A549 (cell line): Measurements from ENCODE around the gene LYPD6B. TPM values are rescaled to one million over a fixed set of nuclear protein-coding genes. Genes with fewer than 3 reads are reported as not detected.

Source experiments
- ATAC-seq, 2 experiments: fragments of 200-7000 bp in 1 of 2; fragments of >200 bp in 1 of 2; cut with Nextera tagmentation in 1 of 2; cut with Tn5 transposase in 1 of 2; 3 replicates each; pipeline versions ENCODE4 v1.8.0 to v1.9.1; 2018 to 2020; ENCODE audit warnings: mild to moderate bottlenecking in 1 of 2, moderate library complexity in 1 of 2
- CTCF ChIA-PET: fragments of 300-600 bp; sonication (Branson Sonifier 250); formaldehyde crosslinking; extraction: SDS; loops from one replicate; lab custom pipeline; 2021; ENCODE audit warnings: antibody characterized with exemption, inconsistent platforms; lab: Yijun Ruan, JAX
- POLR2A ChIA-PET: fragments of 350-600 bp; formaldehyde crosslinking; extraction: SDS; loops from one replicate; lab custom pipeline; 2021; ENCODE audit warnings: antibody characterized with exemption, inconsistent platforms; lab: Yijun Ruan, JAX
- DNase-seq, 2 experiments: peaks; one replicate each; pipeline versions ENCODE4 v3.0.0 to v3.0.0-alpha.2; 2011 to 2016; ENCODE audit warnings: low read depth in 1 of 2, low spot score in 1 of 2
- FAIRE-seq: peaks from 2 replicates; lab custom pipeline; 2011; peaks lifted over from hg19 to GRCh38; lab: Jason Lieb, UNC
- H3K27ac ChIP-seq, 2 experiments: fragments of >200 bp; sonication (Bioruptor Twin); formaldehyde crosslinking; 3 replicates each; pipeline ENCODE4 v1.5.1; 2016 to 2017
- H3K4me1 ChIP-seq: fragments of >200 bp; sonication (Bioruptor Twin); formaldehyde crosslinking; 3 replicates; pipeline ENCODE4 v1.6.1; 2016
- H3K4me2 ChIP-seq: fragments of >200 bp; sonication (Bioruptor Twin); formaldehyde crosslinking; 3 replicates; pipeline ENCODE4 v1.6.1; 2016
- H3K4me3 ChIP-seq: fragments of >200 bp; sonication (Bioruptor Twin); formaldehyde crosslinking; 3 replicates; pipeline ENCODE4 v1.5.1; 2016
- H3K9me3 ChIP-seq: fragments of >200 bp; sonication (Bioruptor Twin); formaldehyde crosslinking; 3 replicates; pipeline ENCODE4 v1.6.1; 2016
- CBX2 ChIP-seq: fragments of 200-600 bp; sonication (generic); IDR thresholded peaks from 2 replicates; pipeline ENCODE4 v1.6.1; 2016; ENCODE audit warnings: low read depth, mild to moderate bottlenecking, borderline replicate concordance
- CHD4 ChIP-seq: fragments of 200-600 bp; sonication (generic); IDR thresholded peaks from 2 replicates; pipeline ENCODE4 v1.6.1; 2016; ENCODE audit warnings: antibody characterized with exemption, mild to moderate bottlenecking, borderline replicate concordance
- EP300 ChIP-seq, 2 experiments: fragments of >200 bp; sonication (Bioruptor Twin); formaldehyde crosslinking; IDR thresholded peaks; 2 replicates in 1 of 2; 3 replicates in 1 of 2; pipeline ENCODE4 v1.6.1; 2016 to 2017
- FOSL2 ChIP-seq, 2 experiments: fragments of 450-650 bp in 1 of 2; fragments of >200 bp in 1 of 2; sonication (Bioruptor Twin) in 1 of 2; formaldehyde crosslinking; IDR thresholded peaks; 2 replicates each; pipeline versions ENCODE4 v1.5.0 to v1.6.1; 2016 to 2020; ENCODE audit warnings: mild to moderate bottlenecking in 1 of 2, moderate library complexity in 1 of 2
- FOXS1 ChIP-seq: fragments of 250-450 bp; sonication (Bioruptor Pico); IDR thresholded peaks from 2 replicates; pipeline ENCODE4 v1.5.0; 2020; ENCODE audit warnings: mild to moderate bottlenecking, moderate library complexity
- HDAC2 ChIP-seq: fragments of 200-600 bp; sonication (generic); IDR thresholded peaks from 2 replicates; pipeline ENCODE4 v1.6.1; 2016
- HOXB13 ChIP-seq: fragments of 250-450 bp; sonication (Bioruptor Pico); IDR thresholded peaks from 2 replicates; pipeline ENCODE4 v1.5.0; 2020; ENCODE audit warnings: low read depth, mild to moderate bottlenecking, moderate library complexity
- JUN ChIP-seq, 2 experiments: fragments of >200 bp; sonication (Bioruptor Twin); formaldehyde crosslinking; IDR thresholded peaks; 2 replicates in 1 of 2; 3 replicates in 1 of 2; pipeline ENCODE4 v1.6.1; 2016 to 2017
- KDM1A ChIP-seq: fragments of 200-600 bp; sonication (generic); IDR thresholded peaks from 2 replicates; pipeline ENCODE4 v1.6.1; 2016; ENCODE audit warnings: low read depth, mild to moderate bottlenecking
- MAZ ChIP-seq: fragments of 150-350 bp; IDR thresholded peaks from 2 replicates; pipeline ENCODE4 v1.6.1; 2014; ENCODE audit warnings: antibody characterized with exemption, low read depth, low read length, borderline replicate concordance
- PHF8 ChIP-seq: fragments of 200-600 bp; sonication (generic); IDR thresholded peaks from 2 replicates; pipeline ENCODE4 v1.6.1; 2016; ENCODE audit warnings: low read depth, mild to moderate bottlenecking, antibody characterized with exemption, moderate library complexity, borderline replicate concordance
- POLR2AphosphoS2 ChIP-seq: conservative IDR thresholded peaks from 2 replicates; pipeline ENCODE4 v1.6.1; 2012; ENCODE audit warnings: low read length, improper control_type of control experiment, inconsistent platforms
- RNF2 ChIP-seq: fragments of 200-600 bp; sonication (generic); IDR thresholded peaks from 2 replicates; pipeline ENCODE4 v1.6.1; 2016; ENCODE audit warnings: low read depth, mild to moderate bottlenecking, antibody characterized with exemption, moderate library complexity, borderline replicate concordance
- SMC3 ChIP-seq: fragments of >200 bp; sonication (Bioruptor Twin); formaldehyde crosslinking; IDR thresholded peaks from 3 replicates; pipeline ENCODE4 v1.6.1; 2018; ENCODE audit warnings: inconsistent platforms
- TP53 ChIP-seq: fragments of 250-450 bp; sonication (Bioruptor Pico); IDR thresholded peaks from 2 replicates; pipeline ENCODE4 v1.5.0; 2021; ENCODE audit warnings: mild to moderate bottlenecking, moderate library complexity
- ZSCAN20 ChIP-seq: fragments of 250-450 bp; sonication (Bioruptor Pico); IDR thresholded peaks from 2 replicates; pipeline ENCODE4 v1.8.0; 2022; ENCODE audit warnings: mild to moderate bottlenecking, moderate library complexity
- WGBS: methylation state at CpG from one replicate; pipeline ENCODE4 v1.1.6; 2017; ENCODE audit errors: missing lambda C conversion rate; 5-methylcytosine and 5-hydroxymethylcytosine counted together
- polyA plus RNA-seq, 4 experiments: library from polyadenylated mRNA; depleted of rRNA in 3 of 4; stranded (reverse); fragments of >200 nt; fragmentation: RNase III in 1 of 4; extraction: RNeasy Plus Mini Kit Qiagen cat#74134 plus additional on column Dnase treatment in 1 of 4; gene quantifications; 2 replicates in 3 of 4; 3 replicates in 1 of 4; pipeline ENCODE4 v1.2.3, GENCODE V29; 2011 to 2017
- TF ChIP-seq, protein P1 (sequence below): IDR thresholded peaks from 2 replicates; pipeline ENCODE4 v1.6.1; 2012; ENCODE audit warnings: low read depth, borderline replicate concordance
- TF ChIP-seq, protein P2 (sequence below): fragments of 150-350 bp; IDR thresholded peaks from 2 replicates; pipeline ENCODE4 v1.6.1; 2014; ENCODE audit warnings: low read depth, mild to moderate bottlenecking, low read length
- TF ChIP-seq, protein P3 (sequence below): fragments of 450-650 bp; IDR thresholded peaks from 2 replicates; pipeline ENCODE4 v1.6.1; 2014; ENCODE audit warnings: antibody characterized with exemption
- TF ChIP-seq, protein P4 (sequence below): IDR thresholded peaks from 2 replicates; pipeline ENCODE4 v1.6.1; 2012
- TF ChIP-seq, protein P5 (sequence below): fragments of >200 bp; sonication (Bioruptor Twin); formaldehyde crosslinking; IDR thresholded peaks from 3 replicates; pipeline ENCODE4 v1.6.1; 2016

The LYPD6B gene
- polyA plus RNA-seq, 2 of the 4 experiments (the other 2 are of a cell fraction): not detected

DNA sequence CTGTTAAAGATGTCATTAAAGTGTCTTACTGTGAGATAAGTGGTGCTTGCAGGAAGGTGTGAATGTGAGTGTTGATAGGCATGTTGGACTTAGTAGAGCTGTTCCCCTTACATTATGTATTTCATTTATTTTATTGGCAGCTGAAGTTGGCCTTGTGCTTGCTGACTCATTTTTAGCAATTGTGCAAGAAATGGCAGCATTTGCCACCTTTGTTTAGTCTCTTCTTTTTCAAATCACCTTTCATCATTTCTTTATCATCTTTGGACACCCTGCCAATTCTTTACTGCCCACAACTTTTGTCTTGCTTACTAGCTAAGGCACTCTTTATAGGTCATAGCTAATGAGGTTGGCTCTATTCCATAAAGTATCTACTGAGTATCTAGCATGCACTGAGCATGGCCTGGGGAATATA lies 161.6 kb downstream of the LYPD6B start:
- H3K4me2 ChIP-seq: no peak overlapping the region
- CTCF ChIA-PET: no interaction called here
- no peak for FAIRE-seq
- no peak for TF ChIP-seq CBX2
- TF ChIP-seq, protein P1, sequence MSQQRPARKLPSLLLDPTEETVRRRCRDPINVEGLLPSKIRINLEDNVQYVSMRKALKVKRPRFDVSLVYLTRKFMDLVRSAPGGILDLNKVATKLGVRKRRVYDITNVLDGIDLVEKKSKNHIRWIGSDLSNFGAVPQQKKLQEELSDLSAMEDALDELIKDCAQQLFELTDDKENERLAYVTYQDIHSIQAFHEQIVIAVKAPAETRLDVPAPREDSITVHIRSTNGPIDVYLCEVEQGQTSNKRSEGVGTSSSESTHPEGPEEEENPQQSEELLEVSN: no peak
- TF ChIP-seq, protein P2, sequence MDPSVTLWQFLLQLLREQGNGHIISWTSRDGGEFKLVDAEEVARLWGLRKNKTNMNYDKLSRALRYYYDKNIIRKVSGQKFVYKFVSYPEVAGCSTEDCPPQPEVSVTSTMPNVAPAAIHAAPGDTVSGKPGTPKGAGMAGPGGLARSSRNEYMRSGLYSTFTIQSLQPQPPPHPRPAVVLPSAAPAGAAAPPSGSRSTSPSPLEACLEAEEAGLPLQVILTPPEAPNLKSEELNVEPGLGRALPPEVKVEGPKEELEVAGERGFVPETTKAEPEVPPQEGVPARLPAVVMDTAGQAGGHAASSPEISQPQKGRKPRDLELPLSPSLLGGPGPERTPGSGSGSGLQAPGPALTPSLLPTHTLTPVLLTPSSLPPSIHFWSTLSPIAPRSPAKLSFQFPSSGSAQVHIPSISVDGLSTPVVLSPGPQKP: no peak
- no peak for TF ChIP-seq PHF8
- TF ChIP-seq RNF2: no peak
- TF ChIP-seq, protein P3, sequence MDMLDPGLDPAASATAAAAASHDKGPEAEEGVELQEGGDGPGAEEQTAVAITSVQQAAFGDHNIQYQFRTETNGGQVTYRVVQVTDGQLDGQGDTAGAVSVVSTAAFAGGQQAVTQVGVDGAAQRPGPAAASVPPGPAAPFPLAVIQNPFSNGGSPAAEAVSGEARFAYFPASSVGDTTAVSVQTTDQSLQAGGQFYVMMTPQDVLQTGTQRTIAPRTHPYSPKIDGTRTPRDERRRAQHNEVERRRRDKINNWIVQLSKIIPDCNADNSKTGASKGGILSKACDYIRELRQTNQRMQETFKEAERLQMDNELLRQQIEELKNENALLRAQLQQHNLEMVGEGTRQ: no peak
- no peaks in the 10 kb centered on the region for H3K4me1 ChIP-seq
- no peak overlapping the region for H3K27ac ChIP-seq
- POLR2A ChIA-PET: no interaction called here
- H3K4me3 ChIP-seq: no peak overlapping the region
- no peak for DNase-seq
- ATAC-seq: no peak
- H3K9me3 ChIP-seq: no peaks in the 10 kb centered on the region

DNA sequence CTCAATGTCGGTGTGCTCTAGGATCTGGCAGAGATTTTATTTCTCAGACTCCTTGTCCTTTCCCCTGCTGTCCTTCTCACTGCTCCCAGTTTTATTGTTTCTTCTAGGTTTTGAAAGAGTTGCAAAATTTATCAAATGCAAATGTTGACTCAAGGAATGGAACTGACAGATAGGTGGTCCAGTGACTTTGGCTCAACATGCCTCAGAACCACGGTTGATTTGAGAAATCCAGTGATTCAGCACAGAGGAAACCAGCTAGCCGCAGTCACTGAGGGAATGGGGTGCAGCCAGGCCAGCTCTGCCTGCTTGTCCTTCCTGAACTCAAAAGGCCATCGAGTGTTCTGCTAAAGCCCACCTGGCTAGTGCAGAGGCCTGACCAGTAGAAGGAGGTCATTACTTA lies 166.2 kb downstream of the LYPD6B start:
- Histone ChIP-seq H3K9me3 (no peaks in the 10 kb centered on the region), H3K4me3 (no peak overlapping the region), H3K4me1 (no peaks in the 10 kb centered on the region), H3K4me2 (no peak overlapping the region), H3K27ac (no peak overlapping the region)
- CTCF ChIA-PET: interaction anchor here (0.6 kb wide), 1 partner anchor 83 kb away, joined by 3 read pairs; no protein-coding TSS in a partner anchor
- TF ChIP-seq RNF2: no peak
- TF ChIP-seq ZSCAN20 (CRISPR knock-in tag): no peak
- TF ChIP-seq, protein P2: no peak
- no peak for TF ChIP-seq TP53
- TF ChIP-seq MAZ: no peak
- TF ChIP-seq POLR2AphosphoS2: no peak
- no peak for TF ChIP-seq CHD4
- TF ChIP-seq, protein P4, sequence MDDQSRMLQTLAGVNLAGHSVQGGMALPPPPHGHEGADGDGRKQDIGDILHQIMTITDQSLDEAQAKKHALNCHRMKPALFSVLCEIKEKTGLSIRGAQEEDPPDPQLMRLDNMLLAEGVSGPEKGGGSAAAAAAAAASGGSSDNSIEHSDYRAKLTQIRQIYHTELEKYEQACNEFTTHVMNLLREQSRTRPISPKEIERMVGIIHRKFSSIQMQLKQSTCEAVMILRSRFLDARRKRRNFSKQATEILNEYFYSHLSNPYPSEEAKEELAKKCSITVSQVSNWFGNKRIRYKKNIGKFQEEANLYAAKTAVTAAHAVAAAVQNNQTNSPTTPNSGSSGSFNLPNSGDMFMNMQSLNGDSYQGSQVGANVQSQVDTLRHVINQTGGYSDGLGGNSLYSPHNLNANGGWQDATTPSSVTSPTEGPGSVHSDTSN: no peak
- TF ChIP-seq HOXB13 (CRISPR knock-in tag): no peak
- no peak for TF ChIP-seq FOXS1
- no peak for DNase-seq
- POLR2A ChIA-PET: no interaction called here
- WGBS: 27% methylated on average over 4 of the region's 4 CpGs
- ATAC-seq: no peak
- FAIRE-seq: no peak

DNA sequence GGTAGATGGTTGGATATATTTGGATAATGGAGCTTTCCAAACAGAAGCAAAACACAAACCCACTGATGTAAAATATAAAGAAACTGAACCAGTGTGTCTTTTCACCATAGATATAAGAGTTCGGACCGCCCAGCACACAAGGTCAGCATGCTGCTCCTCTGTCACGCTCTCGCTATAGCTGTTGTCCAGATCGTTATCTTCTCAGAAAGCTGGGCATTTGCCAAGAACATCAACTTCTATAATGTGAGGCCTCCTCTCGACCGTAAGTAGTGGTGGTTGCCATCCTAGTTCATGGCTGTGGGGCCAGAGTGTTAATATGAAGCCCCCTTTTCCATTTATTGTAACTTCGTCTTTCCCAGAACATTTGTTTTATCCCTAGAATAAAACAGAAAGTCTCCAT lies 166.6 kb downstream of the LYPD6B start:
- WGBS: 31% methylated on average over 8 of the region's 8 CpGs
- ATAC-seq: no peak

More for the DNA sequence above, 166.6 kb downstream of the LYPD6B start:
- Histone ChIP-seq H3K4me1 (no peaks in the 10 kb centered on the region), H3K27ac (no peak overlapping the region), H3K4me3 (no peak overlapping the region), H3K4me2 (no peak overlapping the region), H3K9me3 (no peaks in the 10 kb centered on the region)
- ChIA-PET POLR2A (no interaction called here), CTCF (interaction anchor here (0.6 kb wide), 1 partner anchor 82 kb away, joined by 3 read pairs; no protein-coding TSS in a partner anchor)
- TF ChIP-seq HDAC2: no peak
- no peak for TF ChIP-seq JUN (IDR thresholded peaks at IDR 0.05)
- TF ChIP-seq SMC3: no peak
- no peak for TF ChIP-seq FOSL2 (IDR thresholded peaks at IDR 0.05)
- TF ChIP-seq FOSL2 (CRISPR knock-in tag; IDR thresholded peaks at IDR 0.05): no peak
- no peak for TF ChIP-seq EP300 (IDR thresholded peaks at IDR 0.05)
- TF ChIP-seq, protein P5, sequence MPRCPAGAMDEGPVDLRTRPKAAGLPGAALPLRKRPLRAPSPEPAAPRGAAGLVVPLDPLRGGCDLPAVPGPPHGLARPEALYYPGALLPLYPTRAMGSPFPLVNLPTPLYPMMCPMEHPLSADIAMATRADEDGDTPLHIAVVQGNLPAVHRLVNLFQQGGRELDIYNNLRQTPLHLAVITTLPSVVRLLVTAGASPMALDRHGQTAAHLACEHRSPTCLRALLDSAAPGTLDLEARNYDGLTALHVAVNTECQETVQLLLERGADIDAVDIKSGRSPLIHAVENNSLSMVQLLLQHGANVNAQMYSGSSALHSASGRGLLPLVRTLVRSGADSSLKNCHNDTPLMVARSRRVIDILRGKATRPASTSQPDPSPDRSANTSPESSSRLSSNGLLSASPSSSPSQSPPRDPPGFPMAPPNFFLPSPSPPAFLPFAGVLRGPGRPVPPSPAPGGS: no peak
- TF ChIP-seq TP53: no peak
- TF ChIP-seq KDM1A: no peak
- no peak for TF ChIP-seq HOXB13 (CRISPR knock-in tag)
- no peak for TF ChIP-seq ZSCAN20 (CRISPR knock-in tag)
- DNase-seq (no peak), FAIRE-seq (no peak)
